Right hindlimb (tissue), 1 donor: ENCODE data around the gene JOSD1.
"Not testable (repeated sequence)": the region's sequence is repeated elsewhere in the genome, so short reads cannot be mapped to it uniquely, and the experiment has no call there.

ENCODE experiments used
- DNase-seq: peaks from one replicate; pipeline ENCODE4 v3.0.0-alpha.2; 2018

Gene JOSD1

GRCh38 chr22:38675833-38676232, 24.9 kb downstream of the JOSD1 start:
- DNase-seq: no peak

- DNase-seq: no peak
Observed at GRCh38 chr22:38674888-38675287, 25.9 kb downstream of the JOSD1 start.

GRCh38 chr22:38657045-38657909, 43.5 kb downstream of the JOSD1 start:
- DNase-seq: no peak

- DNase-seq: peak; percentile 93
Observed at GRCh38 chr22:38656256-38657044, 44.3 kb downstream of the JOSD1 start, which contains the start of the genes CBY1 and FAM227A. TSS of gene CBY1 (plus strand) at chr22:38656638. CDS start at chr22:38668055, 11,417 bp downstream. TSS of gene FAM227A (minus strand) at chr22:38656392. CDS start at chr22:38650168, 6,224 bp downstream.

- no peak for DNase-seq
Observed at GRCh38 chr22:38655519-38656255, 45.1 kb downstream of the JOSD1 start.

- DNase-seq: no peak
Observed at GRCh38 chr22:38653741-38654140, 47.0 kb downstream of the JOSD1 start.

- DNase-seq: no peak
Observed at GRCh38 chr22:38652859-38653258, 47.9 kb downstream of the JOSD1 start.

GRCh38 chr22:38649841-38650522, 50.8 kb downstream of the JOSD1 start:
- DNase-seq: no peak

GRCh38 chr22:38645430-38645829, 55.3 kb downstream of the JOSD1 start:
- DNase-seq: no peak

GRCh38 chr22:38644245-38644644, 56.5 kb downstream of the JOSD1 start:
- not testable (repeated sequence) for DNase-seq

- DNase-seq: no peak
Observed at GRCh38 chr22:38641476-38642040, 59.2 kb downstream of the JOSD1 start.

GRCh38 chr22:38638728-38639127, 62.0 kb downstream of the JOSD1 start:
- no peak for DNase-seq

GRCh38 chr22:38638216-38638615, 62.5 kb downstream of the JOSD1 start:
- DNase-seq: no peak
